Mesenchymal stem cell (in vitro differentiated cells and primary cell): ENCODE data around the gene CCND2.

Source experiments
- DNase-seq: peaks from one replicate; pipeline ENCODE4 v3.0.0-alpha.2; 2013
- H2AFZ ChIP-seq: one replicate; pipeline ENCODE4 v1.6.1; 2013; ENCODE audit warnings: low read depth, mild to moderate bottlenecking, control low read depth, inconsistent platforms, low read length, moderate library complexity
- H2AK5ac ChIP-seq: 2 replicates; pipeline ENCODE4 v1.6.1; 2013; ENCODE audit warnings: low read length, moderate library complexity, mild to moderate bottlenecking, inconsistent platforms; ENCODE audit not compliant: severe bottlenecking
- H2BK120ac ChIP-seq: one replicate; pipeline ENCODE4 v1.6.1; 2013; ENCODE audit warnings: low read depth, mild to moderate bottlenecking, inconsistent platforms, low read length, moderate library complexity
- H2BK12ac ChIP-seq, 2 experiments: one replicate each; pipeline ENCODE4 v1.6.1; 2013; ENCODE audit warnings: inconsistent platforms in 2 of 2, low read length in 2 of 2, mild to moderate bottlenecking in 2 of 2, moderate library complexity in 2 of 2, control low read depth in 1 of 2
- H2BK15ac ChIP-seq: one replicate; pipeline ENCODE4 v1.6.1; 2013; ENCODE audit warnings: mild to moderate bottlenecking, low read depth, inconsistent platforms; ENCODE audit not compliant: poor library complexity, severe bottlenecking
- H2BK5ac ChIP-seq: 2 replicates; pipeline ENCODE4 v1.6.1; 2013; ENCODE audit warnings: low read depth, mild to moderate bottlenecking, low read length, control low read depth, inconsistent platforms; ENCODE audit not compliant: poor library complexity, severe bottlenecking
- H3K14ac ChIP-seq, 2 experiments: one replicate each; pipeline ENCODE4 v1.6.1; 2013; ENCODE audit warnings: inconsistent platforms in 2 of 2, low read length in 2 of 2, control low read depth in 1 of 2, mild to moderate bottlenecking in 1 of 2, moderate library complexity in 1 of 2
- H3K18ac ChIP-seq, 2 experiments: one replicate each; pipeline ENCODE4 v1.6.1; 2013; ENCODE audit warnings: inconsistent platforms in 2 of 2, low read length in 2 of 2, control low read depth in 1 of 2, low read depth in 1 of 2, mild to moderate bottlenecking in 1 of 2
- H3K23ac ChIP-seq, 2 experiments: one replicate each; pipeline ENCODE4 v1.6.1; 2013; ENCODE audit warnings: inconsistent platforms in 2 of 2, low read length in 2 of 2, mild to moderate bottlenecking in 2 of 2, moderate library complexity in 2 of 2, control low read depth in 1 of 2
- H3K27ac ChIP-seq: 2 replicates; pipeline ENCODE4 v1.5.1; 2013; ENCODE audit warnings: mild to moderate bottlenecking, moderate library complexity, low read length, control low read depth, inconsistent platforms; ENCODE audit not compliant: poor library complexity, severe bottlenecking
- H3K27me3 ChIP-seq, 2 experiments: 2 replicates each; pipeline versions ENCODE4 v1.6.1 to v1.7.0; 2013; ENCODE audit warnings: low read length in 2 of 2, mild to moderate bottlenecking in 2 of 2, moderate library complexity in 2 of 2, control low read depth in 1 of 2, inconsistent platforms in 1 of 2; ENCODE audit not compliant: control insufficient read depth in 1 of 2, insufficient read depth in 1 of 2
- H3K36me3 ChIP-seq, 2 experiments: 2 replicates each; pipeline versions ENCODE4 v1.6.1 to v1.7.0; 2013; ENCODE audit warnings: low read length in 2 of 2, control low read depth in 1 of 2, inconsistent platforms in 1 of 2, low read depth in 1 of 2, mild to moderate bottlenecking in 1 of 2; ENCODE audit not compliant: insufficient read depth in 2 of 2, control insufficient read depth in 1 of 2
- H3K4ac ChIP-seq, 2 experiments: one replicate each; pipeline ENCODE4 v1.6.1; 2013; ENCODE audit warnings: inconsistent platforms in 2 of 2, low read length in 2 of 2, mild to moderate bottlenecking in 2 of 2, moderate library complexity in 2 of 2, control low read depth in 1 of 2, low read depth in 1 of 2
- H3K4me1 ChIP-seq: 2 replicates; pipeline ENCODE4 v1.6.1; 2013; ENCODE audit warnings: low read depth, low read length, control low read depth; ENCODE audit not compliant: control insufficient read depth, insufficient read depth
- H3K4me2 ChIP-seq: 2 replicates; pipeline ENCODE4 v1.6.1; 2013; ENCODE audit warnings: low read length, mild to moderate bottlenecking, inconsistent platforms; ENCODE audit not compliant: poor library complexity, severe bottlenecking
- H3K4me3 ChIP-seq, 2 experiments: 2 replicates each; pipeline versions ENCODE4 v1.5.1 to v1.7.0; 2013; ENCODE audit warnings: low read length in 2 of 2, mild to moderate bottlenecking in 2 of 2, control low read depth in 1 of 2, low read depth in 1 of 2; ENCODE audit not compliant: insufficient read depth in 1 of 2
- H3K79me1 ChIP-seq: replicated peaks from 2 replicates; pipeline ENCODE4 v1.6.1; 2013; ENCODE audit warnings: mild to moderate bottlenecking, control low read depth, low read length, inconsistent platforms; ENCODE audit not compliant: poor library complexity, severe bottlenecking
- H3K9ac ChIP-seq: 2 replicates; pipeline ENCODE4 v1.7.0; 2013; ENCODE audit warnings: mild to moderate bottlenecking, low read length, moderate library complexity
- H3K9me3 ChIP-seq: 2 replicates; pipeline ENCODE4 v1.7.0; 2013; ENCODE audit warnings: mild to moderate bottlenecking, low read length; ENCODE audit not compliant: control insufficient read depth
- H4K8ac ChIP-seq: one replicate; pipeline ENCODE4 v1.6.1; 2013; ENCODE audit warnings: inconsistent platforms, mild to moderate bottlenecking, low read length, moderate library complexity
- H4K91ac ChIP-seq: one replicate; pipeline ENCODE4 v1.6.1; 2013; ENCODE audit warnings: mild to moderate bottlenecking, low read length, inconsistent platforms
- WGBS: methylation state at CpG from one replicate; pipeline ENCODE4 v1.1.7; 2013; ENCODE audit warnings: mixed read lengths; 5-methylcytosine and 5-hydroxymethylcytosine counted together

The CCND2 gene

GRCh38 chr12:4273273-4273651 is 300 bp upstream of the CCND2 start:
- Histone ChIP-seq H3K9me3 (no peaks in the 10 kb centered on the region), H3K4me2 (peak overlapping the region; percentile 78), H4K91ac (no peak overlapping the region), H2BK12ac (no peak overlapping the region), H2AFZ (no peak overlapping the region), H3K9ac (peak overlapping the region; percentile 98), H3K14ac (no peak overlapping the region), H3K4me3 (peak overlapping the region in 1 of 2 experiments; percentile 91), H3K4me1 (peaks cover 33% of the 10 kb centered on the region), H3K27ac (no peak overlapping the region), H3K4ac (no peak overlapping the region), H4K8ac (no peak overlapping the region), H2BK15ac (no peak overlapping the region), H3K23ac (no peak overlapping the region), H2AK5ac (peak overlapping the region; percentile 62), H3K27me3 (peaks cover 35 to 71% of the 10 kb centered on the region in 2 experiments), H3K79me1 (peaks cover 17% of the 10 kb centered on the region), H3K18ac (no peak overlapping the region), H3K36me3 (peaks cover 16 to 18% of the 10 kb centered on the region in 2 experiments), H2BK120ac (no peak overlapping the region), H2BK5ac (no peak overlapping the region)
- WGBS = 2% methylated on average over 10 of the region's 10 CpGs
- DNase-seq = no peak

- Histone ChIP-seq H3K14ac (peak overlapping the region in 1 of 2 experiments; percentile 73), H3K36me3 (peaks cover 25 to 27% of the 10 kb centered on the region in 2 experiments), H3K9me3 (no peaks in the 10 kb centered on the region), H4K91ac (no peak overlapping the region), H3K4me2 (peak overlapping the region; percentile 78), H3K79me1 (peaks cover 22% of the 10 kb centered on the region), H3K4me1 (peaks cover 31% of the 10 kb centered on the region), H2AFZ (no peak overlapping the region), H3K4me3 (peak overlapping the region; percentile 71 to 91), H3K9ac (peak overlapping the region; percentile 98), H3K27ac (no peak overlapping the region), H2BK12ac (peak overlapping the region in 1 of 2 experiments; percentile 3), H2BK120ac (peak overlapping the region; percentile 81), H2AK5ac (peak overlapping the region; percentile 17), H4K8ac (peak overlapping the region; percentile 58), H2BK5ac (no peak overlapping the region), H3K4ac (peak overlapping the region in 1 of 2 experiments; percentile 53), H3K23ac (peak overlapping the region in 1 of 2 experiments; percentile 96), H2BK15ac (peak overlapping the region; percentile 78), H3K27me3 (peaks cover 27 to 61% of the 10 kb centered on the region in 2 experiments), H3K18ac (peak overlapping the region; percentile 4 to 94)
- peak; percentile 19 for DNase-seq
- WGBS = 0% methylated on average over 23 of the region's 42 CpGs
Measured at GRCh38 chr12:4274396-4275015, 944 bp downstream of the CCND2 start.

- H3K27me3 ChIP-seq = peaks cover 22 to 54% of the 10 kb centered on the region in 2 experiments
- H3K27ac ChIP-seq = no peak overlapping the region
- H3K9me3 ChIP-seq = no peaks in the 10 kb centered on the region
- peak overlapping the region; percentile 71 to 91 for H3K4me3 ChIP-seq
- H2BK12ac ChIP-seq = no peak overlapping the region
- H3K14ac ChIP-seq = no peak overlapping the region
- H3K4me1 ChIP-seq = peaks cover 25% of the 10 kb centered on the region
- peak overlapping the region in 1 of 2 experiments; percentile 21 for H3K4ac ChIP-seq
- under 1% methylated on average over 35 of the region's 43 CpGs for WGBS
- H4K91ac ChIP-seq = no peak overlapping the region
- peak overlapping the region; percentile 83 to 94 for H3K18ac ChIP-seq
- H3K79me1 ChIP-seq = peaks cover 23% of the 10 kb centered on the region
- H2BK5ac ChIP-seq = peak overlapping the region; percentile 35
- H3K4me2 ChIP-seq = peak overlapping the region; percentile 78
- peak overlapping the region; percentile 81 for H2BK120ac ChIP-seq
- no peak overlapping the region for H3K23ac ChIP-seq
- no peak overlapping the region for H2AFZ ChIP-seq
- peaks cover 28 to 33% of the 10 kb centered on the region in 2 experiments for H3K36me3 ChIP-seq
- peak overlapping the region; percentile 98 for H3K9ac ChIP-seq
- peak overlapping the region; percentile 41 for H2AK5ac ChIP-seq
- H2BK15ac ChIP-seq = peak overlapping the region; percentile 78
- peak; percentile 65 for DNase-seq
- H4K8ac ChIP-seq = peak overlapping the region; percentile 76
Measured at GRCh38 chr12:4275016-4275869, 1.7 kb downstream of the CCND2 start.

- Histone ChIP-seq H3K79me1 (peaks cover 28% of the 10 kb centered on the region), H4K91ac (no peak overlapping the region)
- WGBS = 22% methylated on average over 14 of the region's 14 CpGs
Measured at GRCh38 chr12:4275870-4276301, 2.3 kb downstream of the CCND2 start.

More at GRCh38 chr12:4275870-4276301, 2.3 kb downstream of the CCND2 start:
- Histone ChIP-seq H2AFZ (no peak overlapping the region), H3K18ac (no peak overlapping the region), H3K27ac (no peak overlapping the region), H3K4ac (no peak overlapping the region), H3K23ac (no peak overlapping the region), H3K9me3 (no peaks in the 10 kb centered on the region), H3K4me1 (peaks cover 25% of the 10 kb centered on the region), H2AK5ac (peak overlapping the region; percentile 3), H2BK12ac (peak overlapping the region in 1 of 2 experiments; percentile 5), H3K14ac (no peak overlapping the region), H4K8ac (no peak overlapping the region), H2BK5ac (no peak overlapping the region), H3K4me3 (peak overlapping the region; percentile 40 to 91), H3K27me3 (peaks cover 17 to 48% of the 10 kb centered on the region in 2 experiments), H2BK120ac (peak overlapping the region; percentile 54), H3K9ac (peak overlapping the region; percentile 98), H3K4me2 (peak overlapping the region; percentile 78), H2BK15ac (no peak overlapping the region), H3K36me3 (peaks cover 34 to 37% of the 10 kb centered on the region in 2 experiments)
- DNase-seq = no peak
